ENCODE data around the gene KRTAP4-16. TPM values are rescaled to one million over a fixed set of nuclear protein-coding genes. Genes with fewer than 3 reads are reported as not detected.
"Not testable (repeated sequence)": the region's sequence is repeated elsewhere in the genome, so short reads cannot be mapped to it uniquely, and the experiment has no call there.

Gene KRTAP4-16
- total RNA-seq, 4 donors from 2014 or later, result not detected

- not testable (repeated sequence) for TF ChIP-seq CTCF (IDR thresholded peaks at IDR 0.05; ENCODE audit: low read depth)
Measured at GRCh38 chr17:41123991-41124371, 22.0 kb upstream of the KRTAP4-16 start, which contains the start of gene KRTAP4-12. TSS of gene KRTAP4-12 (minus strand) at chr17:41124182. CDS start at chr17:41124122, 60 bp downstream.

- no peak for TF ChIP-seq CTCF (IDR thresholded peaks at IDR 0.05; ENCODE audit: low read depth)
Measured at GRCh38 chr17:41121742-41122141, 19.7 kb upstream of the KRTAP4-16 start.

- TF ChIP-seq CTCF (IDR thresholded peaks at IDR 0.05; ENCODE audit: low read depth), result no peak
Measured at GRCh38 chr17:41118721-41119120, 16.7 kb upstream of the KRTAP4-16 start.

- TF ChIP-seq CTCF (IDR thresholded peaks at IDR 0.05; ENCODE audit: low read depth), result not testable (repeated sequence)
Measured at GRCh38 chr17:41117846-41118386, 15.9 kb upstream of the KRTAP4-16 start, which contains the start of gene KRTAP4-11. TSS of gene KRTAP4-11 (minus strand) at chr17:41118373. CDS start at chr17:41118315, 58 bp downstream.

GRCh38 chr17:41116297-41116696 is 14.3 kb upstream of the KRTAP4-16 start:
- no peak for TF ChIP-seq CTCF (IDR thresholded peaks at IDR 0.05; ENCODE audit: low read depth)

GRCh38 chr17:41111151-41111885 is 9.3 kb upstream of the KRTAP4-16 start:
- TF ChIP-seq CTCF (IDR thresholded peaks at IDR 0.05; ENCODE audit: low read depth), result no peak

GRCh38 chr17:41107941-41108450 is 6.0 kb upstream of the KRTAP4-16 start:
- TF ChIP-seq CTCF (IDR thresholded peaks at IDR 0.05; ENCODE audit: low read depth), result no peak
